ENCODE results near the gene KCNQ1OT1.

KCNQ1OT1 gene

GRCh38 chr11:2582351-2582945, 117.3 kb downstream of the KCNQ1OT1 start:
- DNase-seq (ENCODE audit: insufficient read length, low spot score) (no peak), FAIRE-seq (no peak)
- no peak for TF ChIP-seq POLR2A (IDR thresholded peaks at IDR 0.05; ENCODE audit: low read depth, low read length)

GRCh38 chr11:2581931-2582350, 117.9 kb downstream of the KCNQ1OT1 start:
- DNase-seq (ENCODE audit: insufficient read length, low spot score) (no peak), FAIRE-seq (no peak)
- TF ChIP-seq POLR2A (IDR thresholded peaks at IDR 0.05; ENCODE audit: low read depth, low read length): no peak

DNA sequence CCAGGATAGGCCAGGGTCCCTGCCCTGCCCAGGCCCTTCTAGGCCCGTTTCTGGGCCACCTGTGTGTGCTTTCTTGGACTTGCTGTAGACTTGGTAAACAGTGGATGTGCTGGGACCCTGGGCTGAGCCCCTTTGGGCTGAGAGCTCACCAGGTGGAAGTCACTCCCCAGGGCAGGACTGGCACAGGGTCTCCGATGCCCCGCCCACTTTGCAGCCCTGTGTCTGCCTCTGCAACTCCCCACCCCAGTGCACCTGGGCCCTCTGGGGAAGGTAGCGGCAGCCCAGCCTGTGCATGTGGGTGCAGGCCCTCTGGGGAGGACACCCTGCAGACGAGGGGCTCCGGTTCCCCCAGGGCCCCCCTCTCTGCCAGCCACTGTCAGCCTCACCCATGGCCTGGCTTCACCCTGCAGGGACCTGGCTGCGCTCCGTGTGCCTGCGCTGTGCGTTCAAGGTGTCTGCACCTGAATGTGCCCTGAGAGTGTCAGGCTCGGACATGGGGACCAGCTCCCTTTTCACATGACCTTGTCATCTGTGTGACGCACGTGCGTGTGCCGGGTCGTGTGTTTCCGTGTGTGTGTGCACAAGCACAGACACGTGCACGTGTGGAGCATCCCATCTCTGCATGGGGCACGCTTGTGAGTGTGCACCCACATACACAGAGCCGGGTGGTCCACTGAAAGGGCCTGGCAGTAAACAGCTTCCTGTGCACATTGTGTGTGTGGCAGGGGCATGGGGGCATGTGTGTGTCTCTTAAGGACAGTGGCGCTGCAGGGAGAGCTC, 118.5 kb downstream of the KCNQ1OT1 start:
- DNase-seq (ENCODE audit: insufficient read length, low spot score): no peak
- no peak for TF ChIP-seq POLR2A (IDR thresholded peaks at IDR 0.05; ENCODE audit: low read depth, low read length)
- FAIRE-seq: no peak

DNA sequence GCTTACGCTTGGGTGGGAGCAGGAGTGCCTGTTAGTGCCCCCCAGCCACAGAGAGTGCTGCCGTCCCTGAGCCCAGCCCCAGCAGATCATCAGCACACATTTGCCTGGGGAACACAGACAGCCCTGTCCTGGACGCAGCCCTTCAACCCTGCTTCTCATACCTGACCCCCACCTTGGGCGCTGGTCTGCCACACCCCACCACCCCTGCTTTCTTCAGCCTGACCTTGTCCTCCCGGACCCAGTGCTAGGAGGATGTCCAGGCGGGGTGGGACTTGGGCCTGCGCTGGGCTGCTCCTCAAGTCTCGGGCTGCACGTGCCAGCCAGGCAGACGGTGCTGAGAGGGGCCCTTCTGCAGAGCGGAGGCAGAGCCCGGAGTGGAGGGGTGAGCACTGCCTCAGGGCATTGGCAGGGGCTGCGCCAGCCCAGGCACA, 119.2 kb downstream of the KCNQ1OT1 start:
- TF ChIP-seq POLR2A (IDR thresholded peaks at IDR 0.05; ENCODE audit: low read depth, low read length): no peak
- DNase-seq (ENCODE audit: insufficient read length, low spot score): no peak
- FAIRE-seq: no peak

GRCh38 chr11:2580061-2580421, 119.8 kb downstream of the KCNQ1OT1 start:
- FAIRE-seq: no peak
- no peak for DNase-seq (ENCODE audit: insufficient read length, low spot score)

DNA sequence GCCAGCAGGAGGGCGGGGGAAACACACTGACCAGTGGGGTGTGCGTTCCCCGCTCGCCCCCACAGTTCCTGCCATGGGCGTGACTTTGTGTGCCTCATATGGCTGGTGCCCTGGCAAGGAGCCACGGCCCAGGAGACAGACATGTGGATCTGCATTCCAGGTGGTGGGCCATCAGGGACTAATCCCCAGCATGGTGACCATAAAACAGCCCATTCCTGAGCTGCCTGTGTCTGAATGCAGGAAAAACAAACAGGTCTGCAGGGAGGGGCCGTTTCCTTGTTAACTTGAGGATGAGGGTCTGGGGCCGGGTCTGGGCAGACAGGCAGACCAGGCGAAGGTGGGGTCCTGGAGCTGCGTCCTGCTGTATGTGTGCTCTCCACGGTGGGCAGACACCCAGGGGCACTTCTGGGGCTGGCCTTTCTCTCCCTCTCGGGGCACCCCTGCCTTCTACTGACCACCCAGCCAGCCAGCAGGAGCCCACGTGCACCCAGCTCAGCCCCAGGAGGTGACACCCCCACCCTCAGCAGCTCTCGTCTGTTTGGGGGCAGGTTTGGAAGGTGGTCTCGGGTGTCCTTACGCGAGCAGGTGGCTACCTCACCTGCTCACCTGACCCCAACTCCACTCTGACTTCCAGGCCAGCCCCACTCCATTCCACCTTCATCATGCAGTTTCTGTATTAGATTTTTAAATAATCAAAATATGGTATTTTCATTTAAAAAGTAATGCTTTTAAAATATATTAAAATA, 120.3 kb downstream of the KCNQ1OT1 start:
- no peak for TF ChIP-seq POLR2A (IDR thresholded peaks at IDR 0.05; ENCODE audit: low read depth, low read length)
- DNase-seq (ENCODE audit: insufficient read length, low spot score) (no peak), FAIRE-seq (no peak)

More at GRCh38 chr11:2580061-2580421, 119.8 kb downstream of the KCNQ1OT1 start:
- no peak for TF ChIP-seq POLR2A (IDR thresholded peaks at IDR 0.05; ENCODE audit: low read depth, low read length)

GRCh38 chr11:2578929-2579270, 120.9 kb downstream of the KCNQ1OT1 start:
- FAIRE-seq (no peak), DNase-seq (ENCODE audit: insufficient read length, low spot score) (no peak)
- no peak for TF ChIP-seq POLR2A (IDR thresholded peaks at IDR 0.05; ENCODE audit: low read depth, low read length)

DNA sequence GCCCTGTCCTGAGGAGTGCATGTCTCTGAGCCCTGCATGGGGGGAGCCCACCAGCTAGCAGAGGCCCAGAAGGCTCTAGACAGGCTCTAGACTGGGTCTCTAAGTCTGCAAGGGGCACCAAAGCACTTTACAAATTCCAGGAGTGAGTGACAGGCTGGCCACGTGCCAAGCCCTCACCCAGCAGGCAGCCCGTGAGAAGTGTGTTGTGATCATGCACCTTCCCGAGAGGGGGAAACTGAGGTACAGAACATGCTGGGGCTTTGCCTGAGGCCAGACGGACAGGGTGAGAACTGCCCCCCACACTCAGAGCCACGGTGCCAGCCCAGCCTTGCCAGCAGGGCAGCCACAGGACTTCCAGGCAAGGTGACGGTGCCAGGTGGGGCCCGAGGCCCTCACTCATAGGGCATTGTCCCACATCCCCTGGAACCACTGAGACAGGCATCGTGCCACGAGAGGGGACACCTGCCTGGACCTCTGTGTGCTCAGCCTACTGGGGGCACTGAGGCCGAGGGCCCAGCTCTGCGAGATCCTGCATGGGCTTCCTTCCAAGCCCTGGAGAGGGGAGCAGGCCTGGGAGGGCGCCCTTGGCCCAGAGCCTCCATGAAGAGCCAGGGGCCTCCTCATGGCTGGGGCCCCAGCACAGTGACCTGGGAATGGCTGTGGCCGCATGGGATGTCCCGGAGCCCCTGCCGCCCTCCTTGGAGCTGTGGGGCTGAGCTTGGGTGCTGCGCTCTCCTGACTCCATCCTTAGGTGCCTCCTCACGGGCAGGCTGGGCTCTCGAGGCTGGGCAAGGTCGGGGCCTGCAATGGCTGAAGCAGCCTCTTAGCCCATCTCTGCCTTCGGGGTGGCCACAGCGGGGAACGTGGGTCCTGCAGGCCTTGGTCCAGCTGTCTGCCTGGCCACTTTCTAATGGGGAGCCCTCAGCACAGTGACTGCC, 121.5 kb downstream of the KCNQ1OT1 start:
- FAIRE-seq: no peak
- DNase-seq (ENCODE audit: insufficient read length, low spot score): no peak
- TF ChIP-seq POLR2A (IDR thresholded peaks at IDR 0.05; ENCODE audit: low read depth, low read length): no peak

GRCh38 chr11:2577031-2577990, 122.5 kb downstream of the KCNQ1OT1 start:
- FAIRE-seq (no peak), DNase-seq (ENCODE audit: insufficient read length, low spot score) (no peak)
- TF ChIP-seq POLR2A (IDR thresholded peaks at IDR 0.05; ENCODE audit: low read depth, low read length): no peak

GRCh38 chr11:2576549-2576948, 123.2 kb downstream of the KCNQ1OT1 start:
- DNase-seq (ENCODE audit: insufficient read length, low spot score) (no peak), FAIRE-seq (no peak)
- no peak for TF ChIP-seq POLR2A (IDR thresholded peaks at IDR 0.05; ENCODE audit: low read depth, low read length)

- FAIRE-seq (no peak), DNase-seq (ENCODE audit: insufficient read length, low spot score) (no peak)
- no peak for TF ChIP-seq POLR2A (IDR thresholded peaks at IDR 0.05; ENCODE audit: low read depth, low read length)
Measured at GRCh38 chr11:2576111-2576510, 123.7 kb downstream of the KCNQ1OT1 start.

GRCh38 chr11:2575591-2576051, 124.2 kb downstream of the KCNQ1OT1 start:
- DNase-seq (ENCODE audit: insufficient read length, low spot score): no peak
- TF ChIP-seq POLR2A (IDR thresholded peaks at IDR 0.05; ENCODE audit: low read depth, low read length): no peak
- FAIRE-seq: no peak

All from H54 (cell line).